Gastroesophageal sphincter (tissue), 3 donors: ENCODE results near the gene RASGEF1C.

Source experiments
- CTCF ChIP-seq, 4 experiments: fragments of 200-600 bp in 2 of 4; fragments of 450-650 bp in 2 of 4; sonication (generic) in 1 of 4; IDR thresholded peaks; one replicate each; pipeline ENCODE4 v1.5.1; 2017 to 2019; ENCODE audit warnings: antibody characterized with exemption in 4 of 4, mild to moderate bottlenecking in 2 of 4, moderate library complexity in 2 of 4
- EP300 ChIP-seq: sonication (generic); formaldehyde crosslinking; IDR thresholded peaks from one replicate; pipeline ENCODE4 v1.6.1; 2017; ENCODE audit warnings: antibody characterized with exemption, mild to moderate bottlenecking
- POLR2A ChIP-seq, 2 donors: fragments of 450-650 bp; IDR thresholded peaks; one replicate each; pipeline ENCODE4 v1.6.1; 2017; ENCODE audit warnings: antibody characterized with exemption in 2 of 2, mild to moderate bottlenecking in 2 of 2, moderate library complexity in 1 of 2
- POLR2AphosphoS5 ChIP-seq: sonication (generic); formaldehyde crosslinking; IDR thresholded peaks from one replicate; pipeline ENCODE4 v1.6.1; 2017; ENCODE audit warnings: antibody characterized with exemption

DNA sequence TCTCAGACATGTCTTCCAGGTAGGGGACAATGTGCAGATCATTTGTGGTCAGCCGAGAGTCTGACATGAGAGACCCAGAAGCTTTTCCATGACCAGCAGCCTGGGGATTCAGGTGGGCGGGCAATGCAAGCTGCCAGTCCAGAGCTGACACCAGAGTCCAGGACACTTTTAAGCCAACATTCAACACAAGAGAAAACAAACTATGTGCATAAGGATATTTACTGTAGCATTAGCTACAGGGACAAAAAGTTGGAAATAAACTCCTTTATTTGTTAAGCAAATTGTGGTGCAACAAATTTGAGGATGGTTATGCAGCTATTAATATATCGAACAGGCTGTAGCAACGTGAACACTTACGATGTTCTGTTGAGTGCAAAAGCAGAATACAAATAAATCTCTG, 127.5 kb downstream of the RASGEF1C start:
- TF ChIP-seq POLR2A (IDR thresholded peaks at IDR 0.05), result no peak
- no peak for TF ChIP-seq CTCF (IDR thresholded peaks at IDR 0.05)
- no peak for TF ChIP-seq EP300
- TF ChIP-seq POLR2AphosphoS5, result no peak
